Mucosa of stomach (tissue), 1 donor: ENCODE measurements around the gene MUC6.

Experiments
- H3K27me3 ChIP-seq: one replicate; pipeline ENCODE4 v1.7.0; 2013; ENCODE audit warnings: mild to moderate bottlenecking, low read length; ENCODE audit not compliant: control insufficient read depth, insufficient read depth
- H3K36me3 ChIP-seq: one replicate; pipeline ENCODE4 v1.7.0; 2013; ENCODE audit warnings: low read length; ENCODE audit not compliant: control insufficient read depth, insufficient read depth
- H3K4me1 ChIP-seq: one replicate; pipeline ENCODE4 v1.7.0; 2013; ENCODE audit warnings: mild to moderate bottlenecking, low read length; ENCODE audit not compliant: control insufficient read depth, insufficient read depth
- H3K4me3 ChIP-seq: one replicate; pipeline ENCODE4 v1.7.0; 2013; ENCODE audit warnings: low read length
- H3K9ac ChIP-seq: one replicate; pipeline ENCODE4 v1.7.0; 2013; ENCODE audit warnings: mild to moderate bottlenecking, low read length, moderate library complexity
- H3K9me3 ChIP-seq: one replicate; pipeline ENCODE4 v1.7.0; 2013; ENCODE audit warnings: mild to moderate bottlenecking, low read length, moderate library complexity; ENCODE audit not compliant: control insufficient read depth
- donor health status: Pancreatic carcinoma.

MUC6 gene, protein sequence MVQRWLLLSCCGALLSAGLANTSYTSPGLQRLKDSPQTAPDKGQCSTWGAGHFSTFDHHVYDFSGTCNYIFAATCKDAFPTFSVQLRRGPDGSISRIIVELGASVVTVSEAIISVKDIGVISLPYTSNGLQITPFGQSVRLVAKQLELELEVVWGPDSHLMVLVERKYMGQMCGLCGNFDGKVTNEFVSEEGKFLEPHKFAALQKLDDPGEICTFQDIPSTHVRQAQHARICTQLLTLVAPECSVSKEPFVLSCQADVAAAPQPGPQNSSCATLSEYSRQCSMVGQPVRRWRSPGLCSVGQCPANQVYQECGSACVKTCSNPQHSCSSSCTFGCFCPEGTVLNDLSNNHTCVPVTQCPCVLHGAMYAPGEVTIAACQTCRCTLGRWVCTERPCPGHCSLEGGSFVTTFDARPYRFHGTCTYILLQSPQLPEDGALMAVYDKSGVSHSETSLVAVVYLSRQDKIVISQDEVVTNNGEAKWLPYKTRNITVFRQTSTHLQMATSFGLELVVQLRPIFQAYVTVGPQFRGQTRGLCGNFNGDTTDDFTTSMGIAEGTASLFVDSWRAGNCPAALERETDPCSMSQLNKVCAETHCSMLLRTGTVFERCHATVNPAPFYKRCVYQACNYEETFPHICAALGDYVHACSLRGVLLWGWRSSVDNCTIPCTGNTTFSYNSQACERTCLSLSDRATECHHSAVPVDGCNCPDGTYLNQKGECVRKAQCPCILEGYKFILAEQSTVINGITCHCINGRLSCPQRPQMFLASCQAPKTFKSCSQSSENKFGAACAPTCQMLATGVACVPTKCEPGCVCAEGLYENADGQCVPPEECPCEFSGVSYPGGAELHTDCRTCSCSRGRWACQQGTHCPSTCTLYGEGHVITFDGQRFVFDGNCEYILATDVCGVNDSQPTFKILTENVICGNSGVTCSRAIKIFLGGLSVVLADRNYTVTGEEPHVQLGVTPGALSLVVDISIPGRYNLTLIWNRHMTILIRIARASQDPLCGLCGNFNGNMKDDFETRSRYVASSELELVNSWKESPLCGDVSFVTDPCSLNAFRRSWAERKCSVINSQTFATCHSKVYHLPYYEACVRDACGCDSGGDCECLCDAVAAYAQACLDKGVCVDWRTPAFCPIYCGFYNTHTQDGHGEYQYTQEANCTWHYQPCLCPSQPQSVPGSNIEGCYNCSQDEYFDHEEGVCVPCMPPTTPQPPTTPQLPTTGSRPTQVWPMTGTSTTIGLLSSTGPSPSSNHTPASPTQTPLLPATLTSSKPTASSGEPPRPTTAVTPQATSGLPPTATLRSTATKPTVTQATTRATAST (N-terminal part only)

DNA sequence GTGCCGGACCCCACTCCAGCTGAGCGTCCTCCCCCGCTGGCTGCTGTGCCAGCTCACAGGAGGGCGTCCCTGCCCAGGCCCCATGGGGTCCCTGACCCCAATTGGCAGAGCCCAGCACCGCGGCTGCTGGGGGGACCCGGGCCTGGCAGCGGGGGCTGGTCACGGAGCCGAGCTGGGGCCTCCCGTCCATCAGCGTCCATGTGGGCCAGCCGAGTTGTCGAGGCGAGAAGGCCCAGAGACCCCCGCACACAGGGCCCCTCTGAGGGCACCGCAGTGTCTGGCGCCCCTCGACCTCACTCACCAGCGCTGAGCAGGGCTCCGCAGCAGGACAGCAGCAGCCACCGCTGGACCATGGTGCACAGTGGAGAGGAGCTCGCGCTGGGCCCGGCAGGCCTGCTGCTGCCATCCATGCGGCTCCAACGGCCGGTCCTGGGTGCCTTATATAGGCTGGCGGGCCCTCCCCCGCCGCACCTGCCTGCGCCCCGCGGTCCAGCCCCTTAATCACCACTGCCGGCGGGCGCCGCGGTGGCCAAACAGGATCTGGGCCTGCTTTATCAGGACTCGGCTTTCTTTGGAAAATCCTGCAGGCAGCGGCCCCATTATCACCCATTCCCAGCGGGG lies at the start of gene MUC6:
MUC6 (minus strand) TSS at position 416 of the 621 bp plus-strand sequence; CDS start at position 353, 63 bp downstream.
- H3K4me3 ChIP-seq, result no peak within 1 kb of the TSS
- peaks cover 55% of the 10 kb centered on the region for H3K27me3 ChIP-seq
- peaks cover 32% of the 10 kb centered on the region for H3K4me1 ChIP-seq
- no peaks in the 10 kb centered on the region for H3K36me3 ChIP-seq
- H3K9ac ChIP-seq, result peak within 1 kb of the TSS; percentile 39
- no peaks in the 10 kb centered on the region for H3K9me3 ChIP-seq

DNA sequence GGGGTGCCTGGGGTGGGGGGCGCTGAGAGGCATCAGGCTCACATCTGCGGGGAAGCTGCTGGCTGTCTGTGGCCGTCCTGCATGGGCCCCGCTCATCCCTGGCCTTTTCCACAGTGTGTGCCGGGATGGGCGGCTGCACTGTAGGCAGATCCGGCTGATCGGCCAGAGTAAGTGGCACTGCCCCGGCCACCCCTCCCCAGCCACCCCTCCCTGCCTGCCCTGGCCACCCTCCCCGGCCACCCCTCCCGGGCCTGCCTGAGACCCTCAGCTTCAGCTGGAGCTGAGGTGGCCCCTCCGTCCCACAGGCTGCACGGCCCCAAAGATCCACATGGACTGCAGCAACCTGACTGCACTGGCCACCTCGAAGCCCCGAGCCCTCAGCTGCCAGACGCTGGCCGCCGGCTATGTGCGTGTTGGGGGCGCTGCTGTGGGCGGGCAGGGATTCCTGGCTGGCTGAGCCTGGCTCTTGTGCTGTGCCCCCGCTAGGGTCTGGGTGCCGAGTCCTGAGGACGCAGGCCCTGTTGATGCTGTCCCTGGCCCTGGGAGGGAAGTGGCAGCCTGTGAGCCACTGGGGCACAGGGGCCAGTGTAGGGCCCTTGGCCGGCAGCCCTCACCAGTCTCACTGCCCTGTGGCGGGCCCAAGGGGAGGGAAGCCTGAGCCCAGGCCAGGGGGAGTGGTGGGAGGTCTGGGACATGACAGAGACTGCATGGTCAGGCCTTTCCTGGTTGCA lies 49.1 kb upstream of the MUC6 start:
- Histone ChIP-seq H3K4me1 (no peaks in the 10 kb centered on the region), H3K9ac (no peak overlapping the region), H3K27me3 (no peaks in the 10 kb centered on the region), H3K9me3 (no peaks in the 10 kb centered on the region), H3K36me3 (no peaks in the 10 kb centered on the region), H3K4me3 (no peak overlapping the region)

DNA sequence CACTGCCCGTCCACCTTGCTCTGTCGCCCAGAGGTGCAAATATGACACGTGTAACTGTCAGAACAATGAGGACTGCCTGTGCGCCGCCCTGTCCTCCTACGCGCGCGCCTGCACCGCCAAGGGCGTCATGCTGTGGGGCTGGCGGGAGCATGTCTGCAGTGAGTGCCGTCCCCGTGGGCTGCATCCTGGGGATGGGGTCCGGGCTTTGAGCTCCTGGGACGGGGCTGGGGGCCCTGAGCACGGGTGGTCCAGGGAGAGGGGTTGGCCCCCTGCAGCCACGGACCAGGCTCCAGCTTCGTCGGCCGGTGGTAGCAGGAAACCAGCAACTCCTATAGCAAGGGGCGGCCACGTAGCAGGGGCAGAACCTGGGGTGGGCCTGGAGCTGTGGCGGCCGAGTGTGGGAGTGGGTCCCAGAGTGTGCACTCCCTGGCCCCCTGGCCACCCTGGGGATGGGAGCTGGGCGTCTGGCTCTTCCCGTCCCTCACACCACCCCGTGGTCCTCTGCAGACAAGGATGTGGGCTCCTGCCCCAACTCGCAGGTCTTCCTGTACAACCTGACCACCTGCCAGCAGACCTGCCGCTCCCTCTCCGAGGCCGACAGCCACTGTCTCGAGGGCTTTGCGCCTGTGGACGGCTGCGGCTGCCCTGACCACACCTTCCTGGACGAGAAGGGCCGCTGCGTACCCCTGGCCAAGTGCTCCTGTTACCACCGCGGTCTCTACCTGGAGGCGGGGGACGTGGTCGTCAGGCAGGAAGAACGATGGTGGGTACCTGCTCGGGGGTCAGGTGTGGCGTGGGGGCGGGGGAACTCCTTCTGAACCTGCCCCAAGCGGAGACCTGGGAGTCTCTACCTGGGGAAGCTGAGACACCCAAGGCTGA lies 48.3 kb upstream of the MUC6 start:
- Histone ChIP-seq H3K4me1 (no peaks in the 10 kb centered on the region), H3K9me3 (no peaks in the 10 kb centered on the region), H3K27me3 (no peaks in the 10 kb centered on the region), H3K4me3 (no peak overlapping the region), H3K36me3 (no peaks in the 10 kb centered on the region), H3K9ac (no peak overlapping the region)

DNA sequence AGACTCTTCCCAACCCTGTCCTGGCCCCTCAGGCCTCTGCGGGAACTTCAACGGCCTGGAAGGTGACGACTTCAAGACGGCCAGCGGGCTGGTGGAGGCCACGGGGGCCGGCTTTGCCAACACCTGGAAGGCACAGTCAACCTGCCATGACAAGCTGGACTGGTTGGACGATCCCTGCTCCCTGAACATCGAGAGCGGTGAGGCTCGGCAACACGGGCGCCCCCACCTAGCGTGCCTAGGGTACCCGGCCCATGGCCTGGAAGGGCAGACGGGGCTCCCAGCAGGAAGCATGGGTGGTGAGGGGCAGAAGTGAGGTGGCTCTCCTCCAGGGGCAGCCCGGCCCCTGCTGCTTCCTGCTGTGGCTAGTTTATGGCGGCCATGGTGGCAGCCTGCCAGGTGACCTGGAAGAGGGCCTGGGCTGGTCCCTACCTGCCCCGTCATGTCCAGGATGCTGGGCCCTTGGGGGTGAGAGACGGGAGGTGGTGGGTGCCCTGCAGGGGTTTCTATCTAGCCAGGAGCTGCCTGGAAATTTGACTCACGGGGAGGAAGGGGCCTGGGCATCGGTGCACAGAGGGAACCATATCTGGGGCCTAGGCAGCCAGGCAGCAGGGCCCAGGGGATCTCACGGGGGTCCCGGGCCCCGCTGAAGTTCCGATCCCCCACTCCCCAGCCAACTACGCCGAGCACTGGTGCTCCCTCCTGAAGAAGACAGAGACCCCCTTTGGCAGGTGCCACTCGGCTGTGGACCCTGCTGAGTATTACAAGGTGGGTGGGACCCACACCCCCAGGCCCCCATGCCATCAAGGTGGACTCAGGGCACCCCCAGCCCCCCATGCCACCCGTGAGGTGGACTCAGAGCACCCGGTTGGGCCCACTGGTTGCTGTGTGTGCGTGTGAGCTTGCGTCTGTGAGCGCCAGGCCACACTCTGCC lies 47.4 kb upstream of the MUC6 start:
- H3K27me3 ChIP-seq, result no peaks in the 10 kb centered on the region
- no peaks in the 10 kb centered on the region for H3K9me3 ChIP-seq
- no peak overlapping the region for H3K4me3 ChIP-seq
- no peak overlapping the region for H3K9ac ChIP-seq
- H3K36me3 ChIP-seq, result no peaks in the 10 kb centered on the region
- H3K4me1 ChIP-seq, result no peaks in the 10 kb centered on the region

DNA sequence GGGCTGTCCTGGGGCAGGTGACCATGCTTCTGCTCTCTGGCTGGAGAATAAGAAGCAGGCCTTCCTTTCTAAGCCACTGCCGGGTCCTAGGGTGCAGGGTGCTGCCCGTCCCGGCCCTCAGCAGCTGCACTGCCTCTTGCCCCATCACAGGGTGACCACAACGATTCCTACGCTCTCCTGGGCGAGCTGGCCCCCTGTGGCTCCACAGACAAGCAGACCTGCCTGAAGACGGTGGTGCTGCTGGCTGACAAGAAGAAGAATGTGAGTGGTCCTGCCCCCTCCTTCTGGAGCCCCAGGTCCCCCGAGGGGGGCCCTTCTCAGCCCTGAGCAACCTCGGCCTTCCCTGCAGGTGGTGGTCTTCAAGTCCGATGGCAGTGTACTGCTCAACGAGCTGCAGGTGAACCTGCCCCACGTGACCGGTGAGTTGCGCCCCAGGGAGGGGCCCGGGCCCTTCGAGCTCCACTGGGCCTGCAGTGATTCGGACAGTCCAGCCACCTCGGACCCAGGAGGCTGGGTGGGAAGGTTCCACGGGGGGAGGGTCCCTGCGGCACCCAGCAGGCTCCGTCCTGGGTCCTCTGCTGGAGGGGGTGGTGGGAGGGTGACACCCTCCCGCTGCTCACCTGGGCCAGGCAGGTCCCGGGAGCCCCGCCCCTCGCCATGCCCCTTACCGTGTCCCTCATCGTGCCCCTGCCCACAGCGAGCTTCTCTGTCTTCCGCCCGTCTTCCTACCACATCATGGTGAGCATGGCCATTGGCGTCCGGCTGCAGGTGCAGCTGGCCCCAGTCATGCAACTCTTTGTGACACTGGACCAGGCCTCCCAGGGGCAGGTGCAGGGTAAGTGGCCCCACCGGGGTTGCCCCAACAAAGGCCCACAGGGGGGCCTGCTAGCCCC lies 46.5 kb upstream of the MUC6 start:
- Histone ChIP-seq H3K4me3 (no peak overlapping the region), H3K4me1 (no peaks in the 10 kb centered on the region), H3K9ac (no peak overlapping the region), H3K9me3 (no peaks in the 10 kb centered on the region), H3K27me3 (peaks cover 2% of the 10 kb centered on the region), H3K36me3 (no peaks in the 10 kb centered on the region)

DNA sequence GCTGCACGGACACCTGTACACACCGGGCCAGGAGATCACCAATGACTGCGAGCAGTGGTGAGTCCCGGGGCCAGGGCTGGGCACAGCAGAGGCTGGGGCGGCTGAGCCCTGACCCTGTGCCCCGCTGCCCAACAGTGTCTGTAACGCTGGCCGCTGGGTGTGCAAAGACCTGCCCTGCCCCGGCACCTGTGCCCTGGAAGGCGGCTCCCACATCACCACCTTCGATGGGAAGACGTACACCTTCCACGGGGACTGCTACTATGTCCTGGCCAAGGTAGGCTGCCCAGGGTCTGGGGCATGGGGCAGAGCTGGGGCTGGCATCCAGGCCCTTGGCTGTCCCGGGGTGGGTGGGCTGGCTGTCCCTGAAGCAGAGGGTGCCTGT lies 45.8 kb upstream of the MUC6 start:
- Histone ChIP-seq H3K4me3 (no peak overlapping the region), H3K27me3 (peaks cover 4% of the 10 kb centered on the region), H3K9me3 (no peaks in the 10 kb centered on the region), H3K9ac (no peak overlapping the region), H3K36me3 (no peaks in the 10 kb centered on the region), H3K4me1 (no peaks in the 10 kb centered on the region)

DNA sequence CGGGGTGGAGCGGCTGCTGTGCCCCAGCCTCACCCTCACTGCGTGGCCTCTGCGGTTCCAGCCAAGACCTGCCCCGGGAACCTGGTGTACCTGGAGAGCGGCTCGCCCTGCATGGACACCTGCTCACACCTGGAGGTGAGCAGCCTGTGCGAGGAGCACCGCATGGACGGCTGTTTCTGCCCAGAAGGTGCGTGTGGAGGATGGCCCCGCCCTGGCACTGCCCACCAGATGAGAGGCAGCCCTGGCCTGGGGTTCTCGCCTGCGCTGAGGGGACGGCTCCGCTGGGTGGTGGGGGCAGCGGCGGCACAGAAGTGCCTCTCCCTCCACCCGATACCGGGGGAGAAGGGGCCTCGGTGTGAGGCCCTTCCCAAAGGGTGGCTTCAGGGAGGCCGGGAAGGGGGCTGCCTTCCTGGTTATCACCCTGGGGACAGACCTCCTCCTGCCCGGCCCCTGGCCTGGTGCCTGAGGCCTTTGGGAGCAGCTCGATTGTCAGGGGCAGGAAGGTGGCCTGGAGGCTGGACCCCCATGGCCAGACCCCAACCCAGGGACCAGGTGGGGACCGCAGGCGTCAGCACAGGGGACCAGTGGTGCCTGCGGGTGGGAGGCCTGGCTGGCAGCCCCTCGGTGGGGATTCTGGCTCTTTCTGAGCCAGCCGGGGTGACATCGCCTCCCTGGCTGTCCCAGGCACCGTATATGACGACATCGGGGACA lies 45.2 kb upstream of the MUC6 start:
- Histone ChIP-seq H3K27me3 (peaks cover 4% of the 10 kb centered on the region), H3K9me3 (no peaks in the 10 kb centered on the region), H3K4me3 (no peak overlapping the region)

DNA sequence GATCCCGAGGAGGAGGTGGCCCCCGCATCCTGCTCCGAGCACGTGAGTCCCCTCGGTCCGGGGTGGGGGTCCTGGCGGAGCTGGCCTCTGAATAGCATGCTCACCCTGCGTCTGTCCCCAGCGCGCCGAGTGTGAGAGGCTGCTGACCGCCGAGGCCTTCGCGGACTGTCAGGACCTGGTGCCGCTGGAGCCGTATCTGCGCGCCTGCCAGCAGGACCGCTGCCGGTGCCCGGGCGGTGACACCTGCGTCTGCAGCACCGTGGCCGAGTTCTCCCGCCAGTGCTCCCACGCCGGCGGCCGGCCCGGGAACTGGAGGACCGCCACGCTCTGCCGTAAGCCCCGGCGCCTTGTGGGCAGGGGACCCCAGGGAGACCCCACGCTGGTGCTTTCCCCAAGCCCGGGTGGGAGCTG lies 41.7 kb upstream of the MUC6 start:
- peaks cover 6% of the 10 kb centered on the region for H3K27me3 ChIP-seq
- no peak overlapping the region for H3K9ac ChIP-seq
- no peaks in the 10 kb centered on the region for H3K36me3 ChIP-seq
- no peak overlapping the region for H3K4me3 ChIP-seq
- H3K9me3 ChIP-seq, result no peaks in the 10 kb centered on the region
- peaks cover 14% of the 10 kb centered on the region for H3K4me1 ChIP-seq

More for the DNA sequence above, 45.2 kb upstream of the MUC6 start:
- Histone ChIP-seq H3K36me3 (no peaks in the 10 kb centered on the region), H3K4me1 (no peaks in the 10 kb centered on the region), H3K9ac (no peak overlapping the region)
